Measurements from ENCODE around the gene TDRD9.

GRCh38 chr14:104084251-104085002, 156.2 kb downstream of the TDRD9 start:
- TF ChIP-seq CTCF (IDR thresholded peaks at IDR 0.05; ENCODE audit: poor library complexity, severe bottlenecking) (no peak), EP300 (conservative IDR thresholded peaks at IDR 0.05; ENCODE audit: poor library complexity, severe bottlenecking) (no peak), SMC3 (conservative IDR thresholded peaks at IDR 0.05; ENCODE audit: poor library complexity) (no peak), POLR2AphosphoS5 (IDR thresholded peaks at IDR 0.05) (no peak), EZH2 (IDR thresholded peaks at IDR 0.05; ENCODE audit: borderline replicate concordance, insufficient read depth, low read length, poor library complexity, severe bottlenecking) (no peak), RAD21 (conservative IDR thresholded peaks at IDR 0.05) (no peak)

Measured in neural cell (in vitro differentiated cells).